Stimulated activated CD4-positive, alpha-beta T cell treated with anti-CD3 and anti-CD28 coated beads, Interleukin-4, amount 100 ng/mL, for 24 hours (primary cell): Measurements from ENCODE around the gene GNB3.

Source experiments
- DNase-seq: peaks from one replicate; pipeline ENCODE4 v3.0.0-alpha.2; 2020

Gene GNB3

GRCh38 chr12:6824085-6824775 is 16.5 kb upstream of the GNB3 start:
- DNase-seq, result no peak

- no peak for DNase-seq
Measured at GRCh38 chr12:6824901-6825381, 15.8 kb upstream of the GNB3 start.

GRCh38 chr12:6825398-6826124 is 15.2 kb upstream of the GNB3 start:
- DNase-seq, result peak; percentile 87

GRCh38 chr12:6826125-6826733 is 14.5 kb upstream of the GNB3 start:
- no peak for DNase-seq

GRCh38 chr12:6826734-6827436 is 13.8 kb upstream of the GNB3 start:
- DNase-seq, result no peak

GRCh38 chr12:6827437-6827911 is 13.3 kb upstream of the GNB3 start:
- DNase-seq, result peak; percentile 54

GRCh38 chr12:6827982-6828780 is 12.5 kb upstream of the GNB3 start, which contains the start of gene P3H3:
TSS of gene P3H3 (plus strand) at chr12:6828407. CDS start at chr12:6828441, 34 bp downstream.
- no peak for DNase-seq

GRCh38 chr12:6828781-6829535 is 11.8 kb upstream of the GNB3 start:
- DNase-seq, result peak; percentile 27

- DNase-seq, result no peak
Measured at GRCh38 chr12:6829536-6830220, 11.0 kb upstream of the GNB3 start.

GRCh38 chr12:6830286-6830890 is 10.3 kb upstream of the GNB3 start:
- DNase-seq, result no peak

- no peak for DNase-seq
Measured at GRCh38 chr12:6830999-6831398, 9.7 kb upstream of the GNB3 start.

GRCh38 chr12:6831450-6831995 is 9.2 kb upstream of the GNB3 start:
- DNase-seq, result no peak

GRCh38 chr12:6832125-6832524 is 8.6 kb upstream of the GNB3 start:
- no peak for DNase-seq

- DNase-seq, result no peak
Measured at GRCh38 chr12:6833189-6833890, 7.4 kb upstream of the GNB3 start.

- DNase-seq, result no peak
Measured at GRCh38 chr12:6834254-6834653, 6.5 kb upstream of the GNB3 start.

GRCh38 chr12:6834873-6835272 is 5.9 kb upstream of the GNB3 start:
- no peak for DNase-seq

- no peak for DNase-seq
Measured at GRCh38 chr12:6836851-6837250, 3.9 kb upstream of the GNB3 start.

GRCh38 chr12:6837370-6838060 is 3.2 kb upstream of the GNB3 start:
- DNase-seq, result no peak

GRCh38 chr12:6838854-6839253 is 1.9 kb upstream of the GNB3 start:
- DNase-seq, result no peak
